Stimulated activated effector memory CD8-positive, alpha-beta T cell treated with anti-CD3 and anti-CD28 coated beads, Interleukin-12 subunit alpha, Interleukin-12 subunit beta, amount 100 ng/mL, for 72 hours (primary cell): ENCODE data around the gene GNA12.
A peak's percentile ranks its signal among the peaks of the same experiment; 100 is the strongest.

Experiments used
- ATAC-seq: fragments of 150-1000 bp; cut with Tn5 transposase; 2 replicates; pipeline ENCODE4 v1.10.0; 2021
- DNase-seq, 2 donors: peaks; one replicate each; pipeline ENCODE4 v3.0.0; 2021 to 2022; ENCODE audit warnings: low spot score in 2 of 2
- H3K27ac Mint-ChIP-seq: one replicate; pipeline ENCODE4 v1.8.0; 2022; ENCODE audit warnings: mild to moderate bottlenecking, mixed read lengths
- H3K36me3 Mint-ChIP-seq: one replicate; pipeline ENCODE4 v1.8.0; 2022; ENCODE audit warnings: mild to moderate bottlenecking, mixed read lengths
- H3K4me1 Mint-ChIP-seq: one replicate; pipeline ENCODE4 v1.8.0; 2022; ENCODE audit warnings: mixed read lengths
- H3K4me3 Mint-ChIP-seq: one replicate; pipeline ENCODE4 v1.8.0; 2022; ENCODE audit warnings: mild to moderate bottlenecking, mixed read lengths
- H3K9me3 Mint-ChIP-seq: one replicate; pipeline ENCODE4 v1.8.0; 2022; ENCODE audit warnings: mixed read lengths

GNA12 gene

DNA sequence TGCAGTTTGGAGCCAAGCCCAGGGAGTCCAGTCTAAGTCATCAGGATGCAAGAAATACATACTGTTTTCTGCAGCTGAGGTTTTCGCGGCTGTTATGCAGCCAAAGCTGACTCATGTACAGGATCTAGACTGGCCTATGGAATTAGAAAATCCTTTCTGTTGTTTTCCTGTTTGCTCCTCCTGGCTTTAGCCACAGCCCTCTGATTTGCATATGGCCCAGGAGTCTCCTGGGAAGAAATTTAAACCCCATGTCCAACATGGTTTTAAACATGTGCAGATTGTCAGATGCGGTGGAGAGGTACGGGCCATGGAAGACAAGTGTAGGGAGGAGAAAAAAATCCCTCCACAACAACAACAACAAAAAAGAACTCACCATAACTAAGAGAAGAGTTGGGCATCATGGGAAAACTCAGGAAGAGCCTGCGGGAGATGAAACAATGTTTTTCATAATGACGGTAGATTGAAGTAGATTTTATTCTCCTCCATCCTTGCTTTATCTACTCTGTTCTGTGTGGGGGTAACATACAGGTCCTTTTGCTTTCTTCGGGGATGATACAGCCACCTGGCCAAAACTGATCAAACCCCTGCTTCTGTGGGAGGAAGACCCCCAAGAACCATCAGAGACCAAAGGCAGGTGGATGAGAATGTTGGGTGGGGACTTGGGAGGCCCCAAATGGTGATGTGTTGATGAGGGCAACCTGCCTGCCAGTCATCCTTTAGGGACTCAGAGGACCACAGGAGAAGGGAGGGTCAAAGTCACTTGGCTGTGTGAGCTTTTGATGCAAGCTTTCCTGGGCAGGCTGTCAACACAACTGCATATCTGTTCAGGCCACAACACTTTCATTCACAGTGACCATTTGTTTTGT lies 29.8 kb upstream of the GNA12 start:
- Mint-ChIP-seq H3K4me1 (peaks cover 27% of the 10 kb centered on the region), H3K4me3 (no peak overlapping the region), H3K9me3 (no peaks in the 10 kb centered on the region), H3K36me3 (no peaks in the 10 kb centered on the region), H3K27ac (peak overlapping the region; percentile 72)
- DNase-seq (no peak), ATAC-seq (peak; percentile 29)

DNA sequence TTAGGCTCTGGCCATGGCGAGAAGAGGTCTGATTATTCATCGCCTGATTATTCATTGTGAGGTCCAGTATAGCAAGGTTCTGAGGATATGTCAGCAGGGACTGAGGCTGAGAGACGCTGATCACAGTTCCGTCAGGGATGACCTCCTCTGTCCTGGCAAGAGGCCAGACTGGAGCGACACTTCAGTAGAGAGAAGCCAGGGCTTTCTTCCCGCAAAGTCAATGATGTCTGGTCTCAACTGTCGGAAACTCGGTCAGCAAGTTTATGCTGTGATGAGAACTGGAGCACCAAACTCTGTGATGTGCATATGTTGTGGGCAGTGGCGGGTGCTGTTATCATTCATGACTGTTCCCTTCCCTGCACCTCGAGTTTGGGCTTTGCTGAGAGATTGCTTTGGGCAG lies 29.0 kb upstream of the GNA12 start:
- no peak for ATAC-seq
- H3K4me1 Mint-ChIP-seq: peaks cover 20% of the 10 kb centered on the region
- H3K9me3 Mint-ChIP-seq: no peaks in the 10 kb centered on the region
- no peaks in the 10 kb centered on the region for H3K36me3 Mint-ChIP-seq
- H3K27ac Mint-ChIP-seq: peak overlapping the region; percentile 72
- no peak overlapping the region for H3K4me3 Mint-ChIP-seq
- no peak for DNase-seq

DNA sequence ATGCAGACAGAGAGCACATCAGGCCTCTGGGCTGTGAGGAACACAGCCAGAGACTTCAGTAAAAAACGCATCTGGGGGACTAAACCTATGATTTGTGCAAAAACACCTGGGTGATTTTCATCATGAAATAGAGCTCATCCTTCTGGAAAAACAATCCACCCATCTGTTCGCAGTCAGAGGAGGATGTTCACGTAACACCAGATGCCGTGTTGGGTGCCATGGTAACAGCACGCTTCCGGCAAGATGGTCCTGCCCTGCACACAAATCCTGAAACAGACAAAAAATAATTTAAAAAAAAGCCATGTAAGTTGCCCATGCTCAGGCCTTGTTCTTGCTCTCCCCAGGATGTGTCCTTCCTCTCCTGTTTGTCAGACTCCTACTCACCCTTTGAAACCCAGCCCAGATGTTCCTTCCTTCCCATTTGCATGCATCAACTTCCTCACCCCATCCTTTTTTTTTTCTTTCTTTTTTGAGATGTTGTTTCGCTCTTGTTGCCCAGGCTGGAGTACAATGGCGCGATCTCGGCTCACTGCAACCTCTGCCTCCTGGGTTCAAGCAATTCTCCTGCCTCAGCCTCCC lies 28.3 kb upstream of the GNA12 start:
- H3K4me3 Mint-ChIP-seq: no peak overlapping the region
- no peaks in the 10 kb centered on the region for H3K36me3 Mint-ChIP-seq
- no peaks in the 10 kb centered on the region for H3K9me3 Mint-ChIP-seq
- peaks cover 18% of the 10 kb centered on the region for H3K4me1 Mint-ChIP-seq
- no peak overlapping the region for H3K27ac Mint-ChIP-seq
- ATAC-seq: no peak
- no peak for DNase-seq

DNA sequence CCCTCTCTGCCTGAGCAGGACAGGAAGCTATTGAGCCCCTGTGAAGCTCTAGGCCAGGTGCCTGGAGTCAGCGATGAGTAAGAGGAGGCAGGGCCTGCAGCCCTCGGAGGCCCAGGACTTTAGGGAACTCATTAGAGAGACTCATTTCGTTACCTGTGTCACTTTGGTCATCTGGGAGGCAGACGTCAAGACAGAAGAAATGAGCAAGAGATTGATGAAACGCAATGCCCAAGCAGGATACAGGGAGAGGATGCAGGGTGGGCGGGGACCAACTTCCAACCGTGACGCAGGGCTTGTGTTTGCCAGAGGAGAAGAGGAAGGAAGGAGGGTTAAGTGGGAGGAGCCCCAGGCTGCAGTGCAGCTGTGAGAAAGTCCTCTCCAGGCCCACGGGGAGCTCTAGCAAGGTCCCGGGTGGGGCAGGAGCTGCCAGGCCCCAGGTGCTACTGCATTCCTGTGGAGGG lies 26.4 kb upstream of the GNA12 start:
- Mint-ChIP-seq H3K36me3 (no peaks in the 10 kb centered on the region), H3K4me1 (peaks cover 18% of the 10 kb centered on the region), H3K9me3 (no peaks in the 10 kb centered on the region), H3K27ac (peak overlapping the region; percentile 46), H3K4me3 (peak overlapping the region; percentile 18)
- no peak for DNase-seq
- ATAC-seq: peak; percentile 85

DNA sequence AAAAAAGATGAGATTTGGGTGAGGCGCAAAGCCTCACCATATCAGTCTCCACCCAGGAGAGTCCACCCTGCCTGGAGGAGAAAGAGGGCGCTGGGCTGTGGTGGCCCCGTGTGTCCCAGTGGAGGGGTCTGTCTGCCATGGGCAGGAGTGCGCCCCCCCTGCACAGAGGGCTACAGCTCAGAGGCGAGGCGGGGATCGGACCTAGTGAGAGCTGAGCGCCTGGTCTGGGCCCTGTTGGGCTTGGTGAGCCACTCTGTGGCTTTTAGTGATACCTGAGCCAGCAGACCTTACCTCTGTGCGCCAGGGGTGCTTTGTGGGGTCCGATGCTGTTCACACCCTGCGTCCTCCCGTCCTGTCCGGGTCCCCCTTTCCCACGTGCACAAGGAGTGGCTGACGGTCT lies 25.9 kb upstream of the GNA12 start:
- no peak for DNase-seq
- peak overlapping the region; percentile 18 for H3K4me3 Mint-ChIP-seq
- H3K4me1 Mint-ChIP-seq: peaks cover 20% of the 10 kb centered on the region
- ATAC-seq: no peak
- peak overlapping the region; percentile 46 for H3K27ac Mint-ChIP-seq
- H3K36me3 Mint-ChIP-seq: peaks cover 2% of the 10 kb centered on the region
- no peaks in the 10 kb centered on the region for H3K9me3 Mint-ChIP-seq

DNA sequence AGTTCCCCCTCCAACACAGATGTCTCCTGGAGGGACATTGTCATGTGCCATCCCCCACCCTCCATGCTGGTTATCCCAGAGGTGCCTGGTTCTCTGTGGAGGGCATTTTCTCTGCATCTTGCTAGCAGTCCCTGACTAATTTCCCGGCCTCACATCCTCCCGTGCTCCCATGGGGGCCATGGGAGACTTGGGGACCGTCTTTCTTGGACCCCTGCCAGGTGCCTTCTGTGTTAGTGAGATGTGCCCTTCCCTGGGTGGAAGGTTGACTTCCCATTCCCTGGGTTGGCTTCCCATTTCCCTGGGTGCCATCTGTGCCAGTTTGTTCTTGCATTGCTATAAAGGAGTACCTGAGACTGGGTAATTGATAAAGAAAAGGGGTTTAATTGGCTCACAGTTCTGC lies 22.5 kb upstream of the GNA12 start:
- H3K36me3 Mint-ChIP-seq: peaks cover 17% of the 10 kb centered on the region
- no peak overlapping the region for H3K27ac Mint-ChIP-seq
- no peaks in the 10 kb centered on the region for H3K9me3 Mint-ChIP-seq
- no peak for DNase-seq
- H3K4me1 Mint-ChIP-seq: peaks cover 40% of the 10 kb centered on the region
- no peak overlapping the region for H3K4me3 Mint-ChIP-seq
- ATAC-seq: no peak

DNA sequence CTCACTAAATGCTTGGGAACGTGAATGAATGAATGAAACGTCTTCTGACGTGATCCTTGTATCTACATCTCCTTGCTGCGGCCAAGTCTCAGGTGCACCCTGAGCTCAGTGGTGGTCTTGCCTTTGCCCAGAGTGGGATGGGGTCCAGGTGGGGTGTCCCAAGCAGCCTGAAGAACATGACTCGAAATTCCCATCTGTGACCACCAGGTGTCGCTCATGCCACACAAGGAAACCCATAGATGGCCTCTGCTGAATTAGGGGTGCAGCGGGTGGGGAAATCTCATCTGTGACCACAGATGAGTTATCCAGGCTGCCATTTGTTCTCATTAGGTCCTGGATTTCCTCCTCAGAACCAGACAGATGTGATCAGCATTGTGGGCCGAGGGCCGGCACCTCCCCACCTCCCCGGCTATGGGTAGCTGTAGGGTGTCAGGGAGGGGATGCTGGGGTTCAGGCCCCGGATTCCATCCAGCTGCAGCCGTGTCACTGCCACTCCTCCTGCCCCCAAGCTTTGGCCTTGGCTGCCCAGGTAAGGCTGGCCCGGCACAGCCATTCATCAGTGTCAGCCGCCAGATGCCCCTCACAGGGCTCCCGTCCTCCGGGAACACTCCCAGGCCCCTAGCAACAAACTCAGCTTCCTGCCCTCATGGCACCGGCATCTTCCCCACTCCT lies 21.0 kb upstream of the GNA12 start:
- Mint-ChIP-seq H3K4me1 (peaks cover 31% of the 10 kb centered on the region), H3K4me3 (peak overlapping the region; percentile 30), H3K27ac (peak overlapping the region; percentile 66), H3K9me3 (no peaks in the 10 kb centered on the region), H3K36me3 (peaks cover 17% of the 10 kb centered on the region)
- peak; percentile 59 to 88 for DNase-seq
- ATAC-seq: no peak

DNA sequence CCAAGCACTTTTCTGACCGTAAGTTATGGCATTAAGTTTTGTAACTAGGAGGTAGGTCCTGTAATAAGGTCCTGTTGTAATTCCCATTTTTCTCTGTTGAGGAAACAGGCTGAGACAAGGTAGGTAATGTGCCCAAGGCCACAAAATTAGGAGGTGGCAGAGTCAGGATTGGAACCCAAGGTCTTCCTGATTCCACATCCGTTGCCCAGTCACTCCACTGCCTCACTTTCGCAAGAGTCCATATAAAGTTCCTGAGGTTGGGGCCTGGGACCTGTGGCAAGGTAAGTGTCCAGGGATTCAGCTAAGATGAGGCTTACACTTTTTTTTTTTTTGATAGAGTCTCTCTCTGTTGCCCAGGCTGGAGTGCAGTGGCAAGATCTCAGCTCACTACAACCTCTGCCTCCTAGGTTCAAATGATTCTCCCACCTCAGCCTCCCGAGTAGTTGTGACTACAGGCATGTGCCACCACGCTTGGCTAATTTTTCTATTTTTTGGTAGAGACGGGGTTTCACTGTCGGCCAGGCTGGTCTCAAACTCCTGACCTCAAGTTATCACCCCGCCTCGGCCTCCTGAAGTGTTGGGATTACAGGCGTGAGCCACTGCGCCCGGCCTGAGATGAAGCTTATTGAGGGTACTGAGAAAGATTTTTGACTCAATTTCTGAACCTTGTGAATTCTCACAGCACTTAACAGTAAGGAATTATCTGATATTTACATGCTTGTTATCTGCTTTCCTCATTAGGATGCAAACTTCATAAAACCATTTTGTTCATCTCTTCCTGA lies 20.3 kb upstream of the GNA12 start:
- peak overlapping the region; percentile 70 for H3K4me3 Mint-ChIP-seq
- peaks cover 29% of the 10 kb centered on the region for H3K4me1 Mint-ChIP-seq
- ATAC-seq (no peak), DNase-seq (no peak)
- peaks cover 17% of the 10 kb centered on the region for H3K36me3 Mint-ChIP-seq
- H3K27ac Mint-ChIP-seq: peak overlapping the region; percentile 88
- no peaks in the 10 kb centered on the region for H3K9me3 Mint-ChIP-seq

DNA sequence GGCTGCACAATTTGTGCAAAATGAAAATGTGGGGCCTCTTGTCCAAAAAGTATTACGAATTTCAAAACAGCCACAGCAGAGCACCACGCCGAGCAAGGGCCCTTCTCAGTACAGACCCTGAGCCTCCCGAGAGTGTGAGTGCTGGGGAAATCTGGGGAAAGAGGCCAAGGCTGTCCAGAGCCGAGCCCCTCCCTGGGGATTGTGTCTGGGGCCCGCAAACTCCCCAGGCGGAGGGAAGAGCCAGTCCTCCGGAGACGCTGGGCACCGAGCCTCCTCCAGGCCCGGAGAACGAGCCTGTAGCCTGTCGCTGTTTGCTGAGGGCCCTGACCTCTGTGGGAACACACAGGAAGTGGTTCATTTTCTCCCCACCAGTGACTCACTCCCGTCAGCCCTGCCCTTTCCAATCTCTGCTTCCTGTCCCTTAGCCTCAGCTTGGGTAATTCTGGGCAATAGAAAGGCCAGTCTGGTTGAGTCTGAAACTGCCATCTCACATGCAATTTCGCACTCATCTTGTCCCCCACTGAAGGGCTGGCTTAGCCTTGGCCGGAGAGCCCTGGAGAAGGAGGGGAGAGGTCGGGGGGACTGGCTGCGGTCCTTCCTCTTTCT lies 19.5 kb upstream of the GNA12 start:
- H3K4me3 Mint-ChIP-seq: peak overlapping the region; percentile 70
- ATAC-seq (peak; percentile 97), DNase-seq (peak; percentile 65 to 92)
- peaks cover 29% of the 10 kb centered on the region for H3K4me1 Mint-ChIP-seq
- peaks cover 17% of the 10 kb centered on the region for H3K36me3 Mint-ChIP-seq
- no peaks in the 10 kb centered on the region for H3K9me3 Mint-ChIP-seq
- peak overlapping the region; percentile 88 for H3K27ac Mint-ChIP-seq

DNA sequence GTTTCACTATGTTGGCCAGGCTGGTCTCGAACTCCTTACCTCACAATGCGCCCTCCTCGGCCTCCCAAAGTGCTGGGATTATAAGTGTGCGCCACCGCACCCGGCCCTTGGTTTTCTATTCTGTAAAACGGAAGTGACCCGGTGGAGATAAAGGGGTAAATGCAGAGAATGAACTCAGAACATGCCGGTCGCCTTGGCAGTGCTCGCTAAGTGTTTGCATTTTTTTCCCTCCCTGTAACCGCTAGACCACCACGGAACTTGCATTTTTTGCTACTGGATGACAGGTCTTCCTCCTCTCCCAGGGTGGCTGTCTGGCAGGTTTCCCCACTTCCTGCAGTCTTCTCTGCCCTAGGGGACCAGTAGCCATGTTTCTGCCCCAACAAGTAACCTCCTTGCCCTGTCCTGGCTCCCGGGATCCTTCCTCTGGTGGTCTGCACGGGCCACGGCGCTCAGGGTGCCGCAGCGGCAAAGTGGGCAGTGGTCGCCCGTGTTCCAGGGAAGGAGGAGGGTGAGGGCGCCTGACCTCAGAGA lies 18.8 kb upstream of the GNA12 start:
- H3K9me3 Mint-ChIP-seq: no peaks in the 10 kb centered on the region
- H3K27ac Mint-ChIP-seq: peak overlapping the region; percentile 88
- ATAC-seq (peak; percentile 49), DNase-seq (peak; percentile 21 to 67)
- H3K4me3 Mint-ChIP-seq: peak overlapping the region; percentile 70
- peaks cover 29% of the 10 kb centered on the region for H3K4me1 Mint-ChIP-seq
- H3K36me3 Mint-ChIP-seq: peaks cover 17% of the 10 kb centered on the region

DNA sequence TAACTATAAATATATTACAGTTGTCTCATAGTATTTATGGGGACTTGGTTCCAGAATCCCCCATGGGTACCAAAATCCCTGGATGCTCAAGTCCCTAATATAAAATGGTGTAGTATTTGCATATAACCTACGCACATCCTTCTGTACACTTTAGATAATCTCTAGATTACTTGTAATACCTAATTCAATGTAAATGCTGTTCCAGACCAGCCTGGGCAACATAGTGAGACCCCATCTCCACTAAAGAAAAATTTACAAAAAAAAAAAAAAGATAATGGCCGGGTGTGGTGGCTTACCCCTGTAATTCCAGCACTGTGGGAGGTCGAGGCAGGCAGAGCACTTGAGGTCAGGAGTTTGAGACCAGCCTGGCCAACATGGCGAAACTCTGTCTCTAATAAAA lies 17.4 kb upstream of the GNA12 start:
- Mint-ChIP-seq H3K27ac (no peak overlapping the region), H3K4me1 (peaks cover 29% of the 10 kb centered on the region), H3K36me3 (peaks cover 17% of the 10 kb centered on the region), H3K4me3 (no peak overlapping the region), H3K9me3 (no peaks in the 10 kb centered on the region)
- ATAC-seq (no peak), DNase-seq (no peak)

DNA sequence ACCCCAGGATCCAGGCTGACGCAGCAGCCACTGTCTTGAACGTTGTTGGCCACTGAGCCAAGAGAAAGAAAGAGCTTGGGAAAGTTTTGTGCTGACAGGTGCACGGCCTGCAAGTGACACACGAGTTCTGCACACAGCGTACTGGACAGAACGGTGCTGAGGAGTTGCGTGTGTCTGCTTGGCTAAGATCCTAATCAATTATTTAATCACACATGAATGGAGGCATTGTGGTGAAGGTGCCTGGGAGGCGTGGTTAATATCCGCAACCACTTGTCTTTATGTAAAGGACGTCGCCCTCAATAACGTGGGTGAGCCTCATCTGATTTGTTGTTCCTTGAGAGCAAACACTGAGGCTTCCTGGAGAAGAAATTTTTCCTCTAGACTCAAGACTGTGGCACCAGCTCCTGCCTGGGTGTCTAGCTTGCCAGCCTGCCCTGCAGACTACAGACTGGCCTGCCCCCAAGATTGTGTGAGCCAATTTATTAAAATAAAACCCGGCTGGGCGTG lies 16.6 kb upstream of the GNA12 start:
- Mint-ChIP-seq H3K4me3 (no peak overlapping the region), H3K9me3 (no peaks in the 10 kb centered on the region), H3K36me3 (peaks cover 17% of the 10 kb centered on the region), H3K27ac (peak overlapping the region; percentile 60), H3K4me1 (peaks cover 29% of the 10 kb centered on the region)
- ATAC-seq: no peak
- DNase-seq: no peak

DNA sequence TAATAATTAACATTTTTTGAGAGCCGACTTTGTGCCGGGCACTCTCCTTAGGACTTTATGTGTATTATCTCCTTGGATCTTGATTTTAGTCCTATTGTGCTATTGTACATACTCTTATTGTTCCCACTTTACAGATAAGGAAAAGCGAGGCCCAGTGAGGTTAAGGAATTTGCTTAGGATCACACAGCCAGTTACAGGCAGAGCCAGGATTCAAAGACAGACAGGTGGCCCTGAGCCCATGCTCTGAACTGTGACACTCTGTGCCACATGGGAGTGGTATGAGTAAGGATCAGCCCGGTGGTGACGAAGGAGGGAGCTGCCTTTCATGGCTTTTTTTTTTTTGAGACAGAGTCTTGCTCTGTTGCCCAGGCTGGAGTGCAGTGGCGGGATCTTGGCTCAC lies 15.8 kb upstream of the GNA12 start:
- H3K9me3 Mint-ChIP-seq: no peaks in the 10 kb centered on the region
- ATAC-seq: no peak
- peak overlapping the region; percentile 60 for H3K27ac Mint-ChIP-seq
- no peak for DNase-seq
- no peak overlapping the region for H3K4me3 Mint-ChIP-seq
- peaks cover 26% of the 10 kb centered on the region for H3K4me1 Mint-ChIP-seq
- peaks cover 15% of the 10 kb centered on the region for H3K36me3 Mint-ChIP-seq

DNA sequence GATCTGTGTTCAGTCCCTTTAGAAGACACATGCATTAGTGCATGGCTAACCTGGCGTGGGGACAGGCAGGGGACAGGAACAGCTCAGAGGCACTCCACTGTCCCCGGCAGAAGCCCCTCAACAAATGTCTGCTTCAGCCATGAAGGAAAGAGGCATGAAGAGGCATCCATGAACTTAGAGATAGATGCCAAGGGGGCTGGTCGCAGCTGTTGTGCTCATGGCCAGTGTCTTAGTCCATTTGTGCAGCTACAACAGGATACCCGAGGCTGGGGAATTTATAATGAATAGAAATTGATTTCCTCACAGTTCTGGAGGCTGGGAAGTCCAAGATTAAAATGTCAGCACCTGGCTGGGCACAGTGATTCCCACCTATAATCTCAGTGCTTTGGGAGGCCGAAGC lies 14.5 kb upstream of the GNA12 start:
- H3K27ac Mint-ChIP-seq: no peak overlapping the region
- H3K4me1 Mint-ChIP-seq: peaks cover 15% of the 10 kb centered on the region
- DNase-seq (no peak), ATAC-seq (no peak)
- peaks cover 7% of the 10 kb centered on the region for H3K36me3 Mint-ChIP-seq
- no peak overlapping the region for H3K4me3 Mint-ChIP-seq
- no peaks in the 10 kb centered on the region for H3K9me3 Mint-ChIP-seq
